Ovary (tissue), 9 donors: ENCODE measurements around the gene RASA2. TPM values are rescaled to one million over a fixed set of nuclear protein-coding genes. Genes with fewer than 3 reads are reported as not detected.

Experiments used
- DNase-seq, 5 donors: peaks; one replicate each; pipeline ENCODE4 v3.0.0-alpha.2; 2019 to 2020
- H3K27ac ChIP-seq, 2 donors: fragments of 200-600 bp; one replicate each; pipeline versions ENCODE4 v1.5.1 to v1.8.0; 2019 to 2022
- H3K27me3 ChIP-seq: fragments of 200-600 bp; one replicate; pipeline ENCODE4 v1.8.0; 2022
- H3K36me3 ChIP-seq: fragments of 200-600 bp; sonication (generic); one replicate; pipeline ENCODE4 v1.5.1; 2019
- H3K4me1 ChIP-seq: one replicate; pipeline ENCODE4 v1.8.1; 2013; ENCODE audit warnings: mild to moderate bottlenecking, moderate library complexity; ENCODE audit not compliant: insufficient read depth
- H3K4me3 ChIP-seq: fragments of 200-600 bp; sonication (generic); one replicate; pipeline ENCODE4 v1.5.1; 2017
- H3K9me3 ChIP-seq, 2 donors: fragments of 200-600 bp in 1 of 2; sonication (generic) in 1 of 2; one replicate each; pipeline versions ENCODE4 v1.5.1 to v1.8.1; 2013 to 2019; ENCODE audit warnings: mild to moderate bottlenecking in 1 of 2, moderate library complexity in 1 of 2
- EP300 ChIP-seq: sonication (generic); formaldehyde crosslinking; IDR thresholded peaks from one replicate; pipeline ENCODE4 v1.6.1; 2017; ENCODE audit warnings: antibody characterized with exemption
- POLR2A ChIP-seq: fragments of 450-650 bp; IDR thresholded peaks from one replicate; pipeline ENCODE4 v1.6.1; 2017; ENCODE audit warnings: antibody characterized with exemption, mild to moderate bottlenecking, moderate library complexity
- WGBS, 3 donors: extraction: QIAGEN DNeasy Blood & Tissue Kit in 1 of 3; methylation state at CpG; one replicate each; pipeline versions ENCODE4 v1.1.5 to v1.1.7; 2013 to 2017; 5-methylcytosine and 5-hydroxymethylcytosine counted together
- intact Hi-C, 4 donors: fragments of 100-400 bp; cut with DNase I; formaldehyde crosslinking; loops; one replicate each; pipeline versions ENCODE4 v1.11.0 to v1.15.1; 2022 to 2023
- polyA plus RNA-seq, 2 donors: library from polyadenylated mRNA; stranded (reverse); fragments of 200-250 nt in 1 of 2; fragments of 350-450 nt in 1 of 2; fragmentation: Illumina TruSeq in 1 of 2; extraction: RNeasy Lipid Tissue Mini Kit (QIAGEN cat#74804) in 1 of 2; gene quantifications; one replicate each; pipeline ENCODE4 v1.2.3, GENCODE V29; 2013 to 2014
- total RNA-seq, 7 donors: library from RNA; depleted of rRNA in 2 of 7; stranded (reverse); fragments of >200 nt in 2 of 7; fragmentation: NEBNext Ultra II Directional in 3 of 7; extraction: Animal tissue kit (Norgen Biotek cat#: 25700) in 3 of 7; gene quantifications; one replicate each; pipeline versions ENCODE4 v1.1.0 to v1.2.4, GENCODE V29; 2016 to 2023
- TF ChIP-seq, protein P1 (sequence below), 3 donors: fragments of 450-650 bp in 2 of 3; fragments of 200-600 bp in 1 of 3; IDR thresholded peaks; one replicate each; pipeline versions ENCODE4 v1.5.1 to v1.8.0; 2016 to 2022; ENCODE audit warnings: antibody characterized with exemption in 3 of 3, mild to moderate bottlenecking in 1 of 3
- donor health status: DM: no; HTN: no; CAD: no; lungs with moderate emphysema.
- donor health status: DM: no; HTN: no; CAD: no.
- donor health status: Bipolar disorder and iron deficiency.
- donor health status: DM: yes; HTN: yes; CAD: no.
- donor health status: DM: no; HTN: no; CAD: no.
- donor health status: DM: yes; HTN: yes; CAD: no.

RASA2 gene
- total and polyA plus RNA-seq, 9 donors, result 6.9 to 28.1 (median 17.6) TPM

DNA sequence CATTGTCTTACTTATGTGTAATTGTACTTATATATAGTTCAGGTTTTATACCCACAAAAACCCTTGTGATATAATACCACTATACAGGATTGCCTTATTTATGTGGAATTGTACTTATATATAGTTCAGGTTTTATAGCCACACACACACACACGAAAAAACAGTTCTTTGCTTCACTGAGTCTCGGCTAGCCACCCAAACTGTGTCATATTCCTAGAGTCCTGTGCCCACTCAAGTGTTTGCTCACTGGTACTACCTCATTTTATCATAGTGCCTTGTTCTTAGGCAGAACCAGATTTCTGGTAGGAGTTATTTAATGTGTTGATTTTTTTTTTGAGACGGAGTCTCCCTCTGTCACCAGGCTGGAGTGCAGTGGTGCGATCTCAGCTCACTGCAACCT is 12.5 kb downstream of the RASA2 start:
- TF ChIP-seq, protein P1, sequence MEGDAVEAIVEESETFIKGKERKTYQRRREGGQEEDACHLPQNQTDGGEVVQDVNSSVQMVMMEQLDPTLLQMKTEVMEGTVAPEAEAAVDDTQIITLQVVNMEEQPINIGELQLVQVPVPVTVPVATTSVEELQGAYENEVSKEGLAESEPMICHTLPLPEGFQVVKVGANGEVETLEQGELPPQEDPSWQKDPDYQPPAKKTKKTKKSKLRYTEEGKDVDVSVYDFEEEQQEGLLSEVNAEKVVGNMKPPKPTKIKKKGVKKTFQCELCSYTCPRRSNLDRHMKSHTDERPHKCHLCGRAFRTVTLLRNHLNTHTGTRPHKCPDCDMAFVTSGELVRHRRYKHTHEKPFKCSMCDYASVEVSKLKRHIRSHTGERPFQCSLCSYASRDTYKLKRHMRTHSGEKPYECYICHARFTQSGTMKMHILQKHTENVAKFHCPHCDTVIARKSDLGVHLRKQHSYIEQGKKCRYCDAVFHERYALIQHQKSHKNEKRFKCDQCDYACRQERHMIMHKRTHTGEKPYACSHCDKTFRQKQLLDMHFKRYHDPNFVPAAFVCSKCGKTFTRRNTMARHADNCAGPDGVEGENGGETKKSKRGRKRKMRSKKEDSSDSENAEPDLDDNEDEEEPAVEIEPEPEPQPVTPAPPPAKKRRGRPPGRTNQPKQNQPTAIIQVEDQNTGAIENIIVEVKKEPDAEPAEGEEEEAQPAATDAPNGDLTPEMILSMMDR (IDR thresholded peaks at IDR 0.05), result no peak
- TF ChIP-seq EP300 (no peak), POLR2A (no peak)
- DNase-seq, result no peak
- Histone ChIP-seq H3K9me3 (no peaks in the 10 kb centered on the region), H3K27ac (no peak overlapping the region), H3K27me3 (no peaks in the 10 kb centered on the region), H3K4me3 (no peak overlapping the region), H3K36me3 (no peaks in the 10 kb centered on the region), H3K4me1 (peaks cover 3% of the 10 kb centered on the region)
- intact Hi-C loops, result no loop called here
- WGBS, 3 donors, result 95 to 99% (median 97%) methylated on average over 4 of the region's 4 CpGs

DNA sequence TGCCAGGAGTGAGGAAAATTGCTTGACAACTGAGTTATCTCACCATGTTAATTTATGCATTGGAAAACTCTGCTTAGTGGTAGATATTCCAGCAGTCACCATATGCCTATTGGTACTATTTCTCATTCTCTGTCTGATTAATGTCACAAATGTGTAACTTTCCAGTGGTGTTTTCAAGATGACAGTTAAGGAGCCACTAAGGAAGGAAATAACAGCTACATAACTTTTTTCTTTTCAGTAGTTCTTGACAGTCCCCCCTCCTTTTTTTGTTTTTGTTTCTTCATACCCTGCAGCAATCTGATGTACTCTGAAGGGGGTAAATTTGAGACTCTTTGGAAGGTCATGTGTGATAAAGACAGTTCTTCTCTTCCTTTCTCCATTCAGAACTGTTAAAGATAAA is 13.1 kb downstream of the RASA2 start:
- TF ChIP-seq POLR2A (no peak), EP300 (no peak)
- TF ChIP-seq, protein P1 (IDR thresholded peaks at IDR 0.05), result no peak
- intact Hi-C loops, result no loop called here
- no peak overlapping the region for H3K4me3 ChIP-seq

DNA sequence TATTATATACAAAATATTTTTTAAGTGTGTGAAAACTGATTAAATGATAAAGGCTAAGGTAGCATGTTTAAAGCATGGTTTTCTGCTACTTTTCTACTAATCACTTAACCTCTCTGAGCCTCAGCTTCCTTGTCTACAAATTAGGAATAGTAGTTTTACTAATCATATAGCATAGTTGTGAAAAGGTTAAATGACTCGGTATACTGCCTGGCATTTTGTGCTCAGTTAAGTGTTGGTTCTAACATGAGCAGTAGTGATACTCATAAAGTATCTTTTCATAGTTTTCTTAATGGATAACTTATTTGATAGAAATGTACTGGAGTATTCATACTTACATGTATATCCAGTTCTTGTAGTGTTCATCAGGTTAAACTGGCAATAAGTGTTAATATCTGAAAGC is 13.6 kb downstream of the RASA2 start:
- Histone ChIP-seq H3K27ac (no peak overlapping the region), H3K4me1 (peaks cover 3% of the 10 kb centered on the region), H3K36me3 (no peaks in the 10 kb centered on the region), H3K27me3 (no peaks in the 10 kb centered on the region), H3K9me3 (no peaks in the 10 kb centered on the region), H3K4me3 (no peak overlapping the region)
- no peak for TF ChIP-seq POLR2A
- TF ChIP-seq EP300, result no peak
- TF ChIP-seq, protein P1 (IDR thresholded peaks at IDR 0.05), result no peak
- intact Hi-C loops, result no loop called here
- no peak for DNase-seq
- WGBS, 3 donors, result 89 to 95% (median 90%) methylated on average over 1 of the region's 1 CpG

More for the DNA sequence above, 13.1 kb downstream of the RASA2 start:
- H3K36me3 ChIP-seq, result no peaks in the 10 kb centered on the region
- H3K9me3 ChIP-seq, result no peaks in the 10 kb centered on the region
- H3K27ac ChIP-seq, result no peak overlapping the region
- no peak for DNase-seq
- H3K4me1 ChIP-seq, result peaks cover 3% of the 10 kb centered on the region
- no peaks in the 10 kb centered on the region for H3K27me3 ChIP-seq

DNA sequence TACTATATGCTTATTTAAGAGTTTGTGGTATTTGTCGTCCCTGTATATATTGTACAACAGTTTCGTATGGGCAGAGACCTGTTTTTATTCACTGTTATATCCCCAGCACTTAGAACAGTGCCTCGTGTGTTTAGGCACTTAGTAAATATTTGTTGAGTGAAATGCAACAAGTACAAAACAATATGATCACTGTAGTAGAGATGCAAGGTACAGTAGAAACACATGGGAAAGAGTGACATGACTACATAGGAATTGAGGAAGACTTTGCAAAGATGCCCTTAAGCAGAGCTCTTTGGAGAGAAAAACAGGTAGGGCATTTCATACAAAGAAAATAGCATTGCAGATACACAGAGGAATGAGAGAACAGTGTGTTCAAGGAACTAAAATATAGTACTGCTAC is 18.3 kb downstream of the RASA2 start:
- TF ChIP-seq, protein P1 (IDR thresholded peaks at IDR 0.05), result no peak
- TF ChIP-seq EP300 (no peak), POLR2A (no peak)
- no peak overlapping the region for H3K4me3 ChIP-seq
- H3K27ac ChIP-seq, result no peak overlapping the region
- DNase-seq, result no peak
- intact Hi-C loops, result no loop called here
- no peaks in the 10 kb centered on the region for H3K27me3 ChIP-seq
- 94 to 95% (median 95%) methylated on average over 3 of the region's 3 CpGs for WGBS, 3 donors
- peaks cover 2% of the 10 kb centered on the region for H3K4me1 ChIP-seq
- no peaks in the 10 kb centered on the region for H3K9me3 ChIP-seq
- H3K36me3 ChIP-seq, result no peaks in the 10 kb centered on the region

DNA sequence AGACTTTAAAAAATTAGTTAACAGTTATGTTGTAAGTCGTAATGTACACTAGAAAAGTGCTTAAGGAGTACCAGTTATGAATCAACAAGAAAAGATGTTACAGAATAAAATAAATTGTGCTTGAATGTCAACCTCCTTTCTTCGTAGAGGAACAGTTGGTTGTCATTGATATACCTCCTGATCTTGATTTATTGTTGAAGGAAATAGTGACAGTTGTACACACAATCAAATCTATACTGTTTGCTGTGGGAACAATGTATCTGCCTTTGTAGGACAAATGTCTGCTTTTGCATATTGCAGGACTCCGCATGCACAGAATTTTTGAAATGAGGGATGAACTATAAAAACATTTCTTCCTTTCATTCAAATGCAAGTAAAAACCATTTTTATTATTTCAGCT is 19.2 kb downstream of the RASA2 start:
- 89 to 97% (median 96%) methylated on average over 3 of the region's 3 CpGs for WGBS, 3 donors
- intact Hi-C loops, result no loop called here
- no peak for DNase-seq
- no peak overlapping the region for H3K4me3 ChIP-seq
- H3K4me1 ChIP-seq, result peaks cover 2% of the 10 kb centered on the region
- TF ChIP-seq, protein P1 (IDR thresholded peaks at IDR 0.05), result no peak
- no peak for TF ChIP-seq POLR2A
- TF ChIP-seq EP300, result no peak
- no peaks in the 10 kb centered on the region for H3K9me3 ChIP-seq
- no peaks in the 10 kb centered on the region for H3K36me3 ChIP-seq
- H3K27ac ChIP-seq, result no peak overlapping the region
- H3K27me3 ChIP-seq, result no peaks in the 10 kb centered on the region
